Measurements from ENCODE around the gene F2RL1.

- no peak for TF ChIP-seq CTCF (conservative IDR thresholded peaks at IDR 0.05; ENCODE audit: low read depth, low read length)
- TF ChIP-seq EZH2 (IDR thresholded peaks at IDR 0.05; ENCODE audit: borderline replicate concordance, low read depth, low read length, poor library complexity, severe bottlenecking), result no peak
These were observed 8.6 kb upstream of the F2RL1 start for GRCh38 chr5:76810236-76810635.

All from A673 (cell line).